HG03060 (cell line): Measurements from ENCODE around the gene EDN2.

Source experiments
- ATAC-seq: cut with Tn5 transposase; IDR thresholded peaks from one replicate; pipeline ENCODE4 v1.9.1; 2021; ENCODE audit warnings: low read depth, moderate number of reproducible peaks; ENCODE audit not compliant: unreplicated experiment

Gene EDN2

GRCh38 chr1:41500378-41500777 is 15.9 kb upstream of the EDN2 start:
- no peak for ATAC-seq

GRCh38 chr1:41499591-41499990 is 15.1 kb upstream of the EDN2 start:
- ATAC-seq, result no peak

GRCh38 chr1:41498804-41499203 is 14.3 kb upstream of the EDN2 start:
- no peak for ATAC-seq

- ATAC-seq, result no peak
Measured at GRCh38 chr1:41498391-41498790, 13.9 kb upstream of the EDN2 start.

- ATAC-seq, result no peak
Measured at GRCh38 chr1:41497461-41498030, 13.1 kb upstream of the EDN2 start.

GRCh38 chr1:41497056-41497440 is 12.6 kb upstream of the EDN2 start:
- no peak for ATAC-seq

- ATAC-seq, result no peak
Measured at GRCh38 chr1:41496080-41497055, 11.9 kb upstream of the EDN2 start.

GRCh38 chr1:41495210-41495948 is 10.9 kb upstream of the EDN2 start:
- ATAC-seq, result no peak

- no peak for ATAC-seq
Measured at GRCh38 chr1:41494351-41495209, 10.1 kb upstream of the EDN2 start.

- no peak for ATAC-seq
Measured at GRCh38 chr1:41493626-41494350, 9.3 kb upstream of the EDN2 start.

- ATAC-seq, result no peak
Measured at GRCh38 chr1:41493117-41493536, 8.6 kb upstream of the EDN2 start.

GRCh38 chr1:41492341-41492848 is 7.9 kb upstream of the EDN2 start:
- no peak for ATAC-seq

- ATAC-seq, result no peak
Measured at GRCh38 chr1:41490911-41491310, 6.4 kb upstream of the EDN2 start.

GRCh38 chr1:41489561-41489960 is 5.1 kb upstream of the EDN2 start:
- no peak for ATAC-seq

- no peak for ATAC-seq
Measured at GRCh38 chr1:41488040-41488951, 3.8 kb upstream of the EDN2 start.

GRCh38 chr1:41487126-41488039 is 2.9 kb upstream of the EDN2 start:
- no peak for ATAC-seq

GRCh38 chr1:41486371-41487125 is 2.1 kb upstream of the EDN2 start:
- ATAC-seq, result no peak
